Glomerular endothelial cell (primary cell): ENCODE measurements around the gene KRT33A. TPM values are rescaled to one million over a fixed set of nuclear protein-coding genes. Genes with fewer than 3 reads are reported as not detected.

Experiments used
- DNase-seq: peaks from one replicate; pipeline ENCODE4 v3.0.0-alpha.2; 2011; ENCODE audit warnings: low read depth, low spot score; ENCODE audit errors: extremely low read depth
- total RNA-seq: library from RNA; depleted of rRNA; stranded (reverse); fragments of >200 nt; gene quantifications from 2 replicates; pipeline ENCODE4 v1.2.3, GENCODE V29; 2015

Gene KRT33A
- total RNA-seq, 1 donor from 2014 or later = not detected

DNA sequence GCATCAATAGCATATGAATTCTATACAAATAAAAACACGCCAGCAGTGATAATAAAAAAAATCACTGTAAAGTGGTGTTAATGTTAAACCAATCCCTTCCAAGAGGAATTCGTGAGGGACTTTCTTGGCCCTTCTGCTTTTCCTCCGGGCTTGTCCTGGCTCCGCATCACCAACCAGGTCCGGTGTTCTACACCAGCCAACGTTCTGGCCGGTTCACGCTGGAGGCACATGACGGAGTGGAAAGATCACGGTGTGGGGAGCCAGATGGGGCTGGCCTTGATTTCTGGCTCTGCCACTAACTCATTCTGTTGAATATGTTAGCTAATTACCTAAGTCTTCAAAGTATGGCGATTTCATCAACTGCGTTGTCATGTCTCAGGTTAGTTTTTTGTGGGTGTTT is 46.5 kb downstream of the KRT33A start:
- no peak for DNase-seq

GRCh38 chr17:41302981-41303380 is 47.6 kb downstream of the KRT33A start:
- DNase-seq = no peak

DNA sequence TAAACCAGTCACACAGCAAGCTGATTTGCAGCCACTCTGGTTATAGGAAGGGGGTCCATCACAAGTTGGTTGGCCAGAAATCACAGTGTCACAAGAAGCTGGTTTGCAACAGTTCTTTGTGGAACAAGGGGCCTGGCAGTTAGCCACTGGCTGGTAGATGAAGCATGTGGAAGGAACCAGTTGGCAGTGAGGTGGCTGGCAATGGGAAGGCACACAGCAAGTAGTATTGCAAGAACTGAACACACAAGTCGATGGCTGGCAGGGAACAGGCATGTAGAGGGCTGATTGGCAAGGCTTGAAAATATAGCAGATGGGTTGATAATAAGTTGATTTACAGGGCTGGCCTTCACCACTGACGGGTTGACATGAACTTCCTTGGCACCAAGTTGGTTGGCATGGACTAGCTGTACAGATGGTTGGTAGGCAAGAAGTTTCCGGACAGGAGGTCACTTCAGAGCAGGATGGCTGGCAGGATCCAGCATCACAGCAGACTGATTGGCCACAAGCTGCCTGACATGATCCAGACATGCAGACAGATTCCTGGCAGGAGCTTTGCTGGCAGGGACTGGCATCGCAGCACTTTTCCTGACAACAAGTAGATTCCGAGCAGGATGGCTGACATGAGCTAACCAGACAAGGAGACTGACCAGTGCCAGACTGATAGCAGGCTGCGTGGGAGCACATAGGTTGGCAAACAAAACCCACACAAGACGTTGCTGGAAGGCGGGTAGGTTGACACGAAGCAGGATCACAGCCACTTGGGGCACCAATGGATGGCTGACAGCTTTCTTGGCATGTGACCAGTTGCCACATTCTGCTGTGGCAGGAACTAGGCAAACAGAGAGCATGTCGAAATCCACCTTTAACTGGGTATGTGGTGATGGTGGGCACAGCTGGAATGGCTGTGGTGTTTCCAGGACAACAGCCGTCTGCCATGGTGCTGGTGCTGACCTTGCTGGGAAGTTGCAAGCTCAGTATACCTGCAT is 48.4 kb downstream of the KRT33A start, which contains the start of gene KRTAP29-1:
TSS of gene KRTAP29-1 (minus strand) at position 936 of the 986 bp plus-strand sequence. CDS start at position 936, 0 bp downstream.
- DNase-seq = no peak

GRCh38 chr17:41301204-41301790 is 49.3 kb downstream of the KRT33A start:
- DNase-seq = no peak

- DNase-seq = no peak
Measured at GRCh38 chr17:41298458-41299135, 52.0 kb downstream of the KRT33A start.

GRCh38 chr17:41296846-41297245 is 53.8 kb downstream of the KRT33A start:
- no peak for DNase-seq

Other genes starting within 250 kb of the KRT33A start
- gene KRTAP4-16, start 248.6 kb downstream of the KRT33A start, total RNA-seq = not detected in 2 replicates
- not detected in 2 replicates for gene KRTAP4-9, start 245.4 kb downstream of the KRT33A start, total RNA-seq
- not detected in 2 replicates for gene KRTAP4-11, start 232.5 kb downstream of the KRT33A start, total RNA-seq
- gene KRTAP4-12, start 226.6 kb downstream of the KRT33A start, total RNA-seq = not detected in 2 replicates
- not detected in 2 replicates for gene KRTAP4-6, start 210.3 kb downstream of the KRT33A start, total RNA-seq
- not detected in 2 replicates for gene KRTAP4-5, start 201.0 kb downstream of the KRT33A start, total RNA-seq
- gene KRTAP4-4, start 190.1 kb downstream of the KRT33A start, total RNA-seq = not detected in 2 replicates
- not detected in 2 replicates for gene KRTAP4-3, start 182.6 kb downstream of the KRT33A start, total RNA-seq
- gene KRTAP4-2, start 172.6 kb downstream of the KRT33A start, total RNA-seq = not detected in 2 replicates
- not detected in 2 replicates for gene KRTAP4-1, start 165.9 kb downstream of the KRT33A start, total RNA-seq
- gene KRTAP9-1, start 160.9 kb downstream of the KRT33A start, total RNA-seq = not detected in 2 replicates
- not detected in 2 replicates for gene KRTAP9-2, start 124.2 kb downstream of the KRT33A start, total RNA-seq
- gene KRTAP9-3, start 118.4 kb downstream of the KRT33A start, total RNA-seq = not detected in 2 replicates
- gene KRTAP9-8, start 112.8 kb downstream of the KRT33A start, total RNA-seq = not detected in 2 replicates
- gene KRTAP9-4, start 101.1 kb downstream of the KRT33A start, total RNA-seq = not detected in 2 replicates
- not detected in 2 replicates for gene KRTAP9-9, start 95.4 kb downstream of the KRT33A start, total RNA-seq
- gene KRTAP9-6, start 85.5 kb downstream of the KRT33A start, total RNA-seq = not detected in 2 replicates
- gene KRTAP9-7, start 75.1 kb downstream of the KRT33A start, total RNA-seq = not detected in 2 replicates
- gene KRTAP29-1, start 48.0 kb downstream of the KRT33A start, total RNA-seq = not detected in 2 replicates
- gene KRTAP16-1, start 41.5 kb downstream of the KRT33A start, total RNA-seq = not detected in 2 replicates
- gene KRTAP17-1, start 35.1 kb downstream of the KRT33A start, total RNA-seq = not detected in 2 replicates
- not detected in 2 replicates for gene KRT33B, start 19.0 kb upstream of the KRT33A start, total RNA-seq
- gene KRT34, start 31.5 kb upstream of the KRT33A start, total RNA-seq = 0.35 TPM in 1 of 2 replicates, not detected in the other
- not detected in 2 replicates for gene KRT31, start 46.8 kb upstream of the KRT33A start, total RNA-seq
- not detected in 2 replicates for gene KRT37, start 73.8 kb upstream of the KRT33A start, total RNA-seq
- not detected in 2 replicates for gene KRT38, start 90.2 kb upstream of the KRT33A start, total RNA-seq
- gene KRT32, start 116.6 kb upstream of the KRT33A start, total RNA-seq = not detected in 2 replicates
- gene KRT35, start 130.3 kb upstream of the KRT33A start, total RNA-seq = not detected in 2 replicates
- not detected in 2 replicates for gene KRT36, start 139.1 kb upstream of the KRT33A start, total RNA-seq
- not detected in 2 replicates for gene KRT13, start 154.8 kb upstream of the KRT33A start, total RNA-seq
- gene KRT15, start 168.1 kb upstream of the KRT33A start, total RNA-seq = 3.4 and 11.4 TPM in 2 replicates
- 23.7 and 211 TPM in 2 replicates for gene KRT19, start 177.5 kb upstream of the KRT33A start, total RNA-seq
- not detected in 2 replicates for gene KRT9, start 221.2 kb upstream of the KRT33A start, total RNA-seq
- not detected in 2 replicates for gene KRT14, start 236.1 kb upstream of the KRT33A start, total RNA-seq